Measurements from ENCODE around the gene IGSF21.

The IGSF21 gene

GRCh38 chr1:18347559-18347958 lies 240.0 kb downstream of the IGSF21 start:
- no peak overlapping the region for H3K27ac ChIP-seq (ENCODE audit: low read depth, low read length)

GRCh38 chr1:18348354-18348753 lies 240.8 kb downstream of the IGSF21 start:
- Histone ChIP-seq H3K27me3 (ENCODE audit: control insufficient read depth, insufficient read depth, low read length) (no peaks in the 10 kb centered on the region), H3K9me3 (ENCODE audit: control insufficient read depth, insufficient read depth, low read depth, low read length) (no peaks in the 10 kb centered on the region), H3K27ac (ENCODE audit: low read depth, low read length) (no peak overlapping the region), H3K4me1 (ENCODE audit: control insufficient read depth, insufficient read depth, low read length) (peaks cover 17% of the 10 kb centered on the region), H3K9ac (ENCODE audit: low read length) (no peak overlapping the region), H3K36me3 (ENCODE audit: control insufficient read depth, insufficient read depth, low read length) (no peaks in the 10 kb centered on the region), H3K4me3 (ENCODE audit: low read depth, low read length) (no peak overlapping the region)

More at GRCh38 chr1:18347559-18347958, 240.0 kb downstream of the IGSF21 start:
- Histone ChIP-seq H3K36me3 (ENCODE audit: control insufficient read depth, insufficient read depth, low read length) (no peaks in the 10 kb centered on the region), H3K9ac (ENCODE audit: low read length) (no peak overlapping the region), H3K4me1 (ENCODE audit: control insufficient read depth, insufficient read depth, low read length) (peaks cover 15% of the 10 kb centered on the region), H3K9me3 (ENCODE audit: control insufficient read depth, insufficient read depth, low read depth, low read length) (no peaks in the 10 kb centered on the region), H3K27me3 (ENCODE audit: control insufficient read depth, insufficient read depth, low read length) (no peaks in the 10 kb centered on the region), H3K4me3 (ENCODE audit: low read depth, low read length) (no peak overlapping the region)

GRCh38 chr1:18350747-18351146 lies 243.1 kb downstream of the IGSF21 start:
- no peaks in the 10 kb centered on the region for H3K36me3 ChIP-seq (ENCODE audit: control insufficient read depth, insufficient read depth, low read length)
- H3K4me1 ChIP-seq (ENCODE audit: control insufficient read depth, insufficient read depth, low read length) = peaks cover 16% of the 10 kb centered on the region
- no peak overlapping the region for H3K27ac ChIP-seq (ENCODE audit: low read depth, low read length)
- H3K4me3 ChIP-seq (ENCODE audit: low read depth, low read length) = no peak overlapping the region
- no peaks in the 10 kb centered on the region for H3K27me3 ChIP-seq (ENCODE audit: control insufficient read depth, insufficient read depth, low read length)
- no peak overlapping the region for H3K9ac ChIP-seq (ENCODE audit: low read length)
- no peaks in the 10 kb centered on the region for H3K9me3 ChIP-seq (ENCODE audit: control insufficient read depth, insufficient read depth, low read depth, low read length)

- H3K27ac ChIP-seq (ENCODE audit: low read depth, low read length) = no peak overlapping the region
- H3K9me3 ChIP-seq (ENCODE audit: control insufficient read depth, insufficient read depth, low read depth, low read length) = no peaks in the 10 kb centered on the region
- H3K27me3 ChIP-seq (ENCODE audit: control insufficient read depth, insufficient read depth, low read length) = no peaks in the 10 kb centered on the region
- no peaks in the 10 kb centered on the region for H3K36me3 ChIP-seq (ENCODE audit: control insufficient read depth, insufficient read depth, low read length)
- no peak overlapping the region for H3K9ac ChIP-seq (ENCODE audit: low read length)
- H3K4me1 ChIP-seq (ENCODE audit: control insufficient read depth, insufficient read depth, low read length) = peaks cover 16% of the 10 kb centered on the region
- no peak overlapping the region for H3K4me3 ChIP-seq (ENCODE audit: low read depth, low read length)
Observed at GRCh38 chr1:18351735-18352134, 244.1 kb downstream of the IGSF21 start.

- H3K27me3 ChIP-seq (ENCODE audit: control insufficient read depth, insufficient read depth, low read length) = no peaks in the 10 kb centered on the region
Observed at GRCh38 chr1:18352636-18353265, 245.2 kb downstream of the IGSF21 start.

GRCh38 chr1:18353528-18353927 lies 245.9 kb downstream of the IGSF21 start:
- Histone ChIP-seq H3K9me3 (ENCODE audit: control insufficient read depth, insufficient read depth, low read depth, low read length) (no peaks in the 10 kb centered on the region), H3K4me1 (ENCODE audit: control insufficient read depth, insufficient read depth, low read length) (peaks cover 16% of the 10 kb centered on the region), H3K27me3 (ENCODE audit: control insufficient read depth, insufficient read depth, low read length) (no peaks in the 10 kb centered on the region), H3K36me3 (ENCODE audit: control insufficient read depth, insufficient read depth, low read length) (no peaks in the 10 kb centered on the region), H3K4me3 (ENCODE audit: low read depth, low read length) (no peak overlapping the region), H3K27ac (ENCODE audit: low read depth, low read length) (no peak overlapping the region), H3K9ac (ENCODE audit: low read length) (no peak overlapping the region)

More at GRCh38 chr1:18352636-18353265, 245.2 kb downstream of the IGSF21 start:
- Histone ChIP-seq H3K4me3 (ENCODE audit: low read depth, low read length) (no peak overlapping the region), H3K4me1 (ENCODE audit: control insufficient read depth, insufficient read depth, low read length) (peaks cover 18% of the 10 kb centered on the region), H3K9me3 (ENCODE audit: control insufficient read depth, insufficient read depth, low read depth, low read length) (no peaks in the 10 kb centered on the region), H3K9ac (ENCODE audit: low read length) (no peak overlapping the region), H3K27ac (ENCODE audit: low read depth, low read length) (no peak overlapping the region), H3K36me3 (ENCODE audit: control insufficient read depth, insufficient read depth, low read length) (no peaks in the 10 kb centered on the region)

- Histone ChIP-seq H3K36me3 (ENCODE audit: control insufficient read depth, insufficient read depth, low read length) (no peaks in the 10 kb centered on the region), H3K4me1 (ENCODE audit: control insufficient read depth, insufficient read depth, low read length) (peaks cover 13% of the 10 kb centered on the region), H3K27me3 (ENCODE audit: control insufficient read depth, insufficient read depth, low read length) (no peaks in the 10 kb centered on the region), H3K9me3 (ENCODE audit: control insufficient read depth, insufficient read depth, low read depth, low read length) (no peaks in the 10 kb centered on the region), H3K9ac (ENCODE audit: low read length) (no peak overlapping the region), H3K4me3 (ENCODE audit: low read depth, low read length) (no peak overlapping the region), H3K27ac (ENCODE audit: low read depth, low read length) (no peak overlapping the region)
Observed at GRCh38 chr1:18353992-18354391, 246.4 kb downstream of the IGSF21 start.

- H3K4me1 ChIP-seq (ENCODE audit: control insufficient read depth, insufficient read depth, low read length) = peaks cover 13% of the 10 kb centered on the region
- no peak overlapping the region for H3K27ac ChIP-seq (ENCODE audit: low read depth, low read length)
- H3K4me3 ChIP-seq (ENCODE audit: low read depth, low read length) = no peak overlapping the region
- H3K9ac ChIP-seq (ENCODE audit: low read length) = no peak overlapping the region
- no peaks in the 10 kb centered on the region for H3K27me3 ChIP-seq (ENCODE audit: control insufficient read depth, insufficient read depth, low read length)
- H3K9me3 ChIP-seq (ENCODE audit: control insufficient read depth, insufficient read depth, low read depth, low read length) = no peaks in the 10 kb centered on the region
- no peaks in the 10 kb centered on the region for H3K36me3 ChIP-seq (ENCODE audit: control insufficient read depth, insufficient read depth, low read length)
Observed at GRCh38 chr1:18354612-18355011, 247.0 kb downstream of the IGSF21 start.

- no peak overlapping the region for H3K9ac ChIP-seq (ENCODE audit: low read length)
- H3K9me3 ChIP-seq (ENCODE audit: control insufficient read depth, insufficient read depth, low read depth, low read length) = no peaks in the 10 kb centered on the region
- no peaks in the 10 kb centered on the region for H3K36me3 ChIP-seq (ENCODE audit: control insufficient read depth, insufficient read depth, low read length)
- H3K4me3 ChIP-seq (ENCODE audit: low read depth, low read length) = no peak overlapping the region
- H3K27me3 ChIP-seq (ENCODE audit: control insufficient read depth, insufficient read depth, low read length) = no peaks in the 10 kb centered on the region
- no peak overlapping the region for H3K27ac ChIP-seq (ENCODE audit: low read depth, low read length)
- H3K4me1 ChIP-seq (ENCODE audit: control insufficient read depth, insufficient read depth, low read length) = peaks cover 11% of the 10 kb centered on the region
Observed at GRCh38 chr1:18357622-18358230, 250.1 kb downstream of the IGSF21 start.

- H3K9ac ChIP-seq (ENCODE audit: low read length) = no peak overlapping the region
- H3K4me3 ChIP-seq (ENCODE audit: low read depth, low read length) = no peak overlapping the region
- H3K27ac ChIP-seq (ENCODE audit: low read depth, low read length) = no peak overlapping the region
- H3K36me3 ChIP-seq (ENCODE audit: control insufficient read depth, insufficient read depth, low read length) = no peaks in the 10 kb centered on the region
- H3K4me1 ChIP-seq (ENCODE audit: control insufficient read depth, insufficient read depth, low read length) = peaks cover 11% of the 10 kb centered on the region
- no peaks in the 10 kb centered on the region for H3K27me3 ChIP-seq (ENCODE audit: control insufficient read depth, insufficient read depth, low read length)
- H3K9me3 ChIP-seq (ENCODE audit: control insufficient read depth, insufficient read depth, low read depth, low read length) = no peaks in the 10 kb centered on the region
Observed at GRCh38 chr1:18358600-18358999, 251.0 kb downstream of the IGSF21 start.

- peaks cover 6% of the 10 kb centered on the region; the same call in 1 of the 2 replicates for H3K4me1 ChIP-seq (ENCODE audit: control insufficient read depth, insufficient read depth, low read length)
- no peak overlapping the region for H3K4me3 ChIP-seq (ENCODE audit: low read depth, low read length)
- no peaks in the 10 kb centered on the region for H3K27me3 ChIP-seq (ENCODE audit: control insufficient read depth, insufficient read depth, low read length)
- H3K9ac ChIP-seq (ENCODE audit: low read length) = no peak overlapping the region
- H3K27ac ChIP-seq (ENCODE audit: low read depth, low read length) = no peak overlapping the region
- no peaks in the 10 kb centered on the region for H3K9me3 ChIP-seq (ENCODE audit: control insufficient read depth, insufficient read depth, low read depth, low read length)
- no peaks in the 10 kb centered on the region for H3K36me3 ChIP-seq (ENCODE audit: control insufficient read depth, insufficient read depth, low read length)
Observed at GRCh38 chr1:18360251-18360650, 252.7 kb downstream of the IGSF21 start.
